Bronchial epithelial cell (primary cell): ENCODE data around the gene ACTMAP. TPM values are rescaled to one million over a fixed set of nuclear protein-coding genes. Genes with fewer than 3 reads are reported as not detected.

Source experiments
- DNase-seq: peaks from one replicate; pipeline ENCODE4 v3.0.0-alpha.2; 2010; ENCODE audit warnings: low read depth
- FAIRE-seq: peaks from 2 replicates; lab custom pipeline; 2011; peaks lifted over from hg19 to GRCh38; lab: Jason Lieb, UNC
- H3K27me3 ChIP-seq: 2 replicates; pipeline ENCODE4 v1.5.1; 2011; ENCODE audit warnings: low read length; ENCODE audit not compliant: control insufficient read depth, insufficient read depth
- H3K36me3 ChIP-seq: 2 replicates; pipeline ENCODE4 v1.5.1; 2011; ENCODE audit warnings: low read length; ENCODE audit not compliant: control insufficient read depth, insufficient read depth
- H3K4me3 ChIP-seq: 2 replicates; pipeline ENCODE4 v1.5.1; 2011; ENCODE audit warnings: mild to moderate bottlenecking, low read depth, low read length, control low read depth
- CTCF ChIP-seq: IDR thresholded peaks from 2 replicates; pipeline ENCODE4 v1.5.1; 2011; ENCODE audit warnings: mild to moderate bottlenecking, moderate library complexity, low read length, control low read depth, inconsistent platforms; ENCODE audit not compliant: insufficient read depth, severe bottlenecking
- total RNA-seq: library from RNA; depleted of rRNA; stranded (reverse); fragments of >200 nt; gene quantifications from 2 replicates; pipeline ENCODE4 v1.2.1, GENCODE V29; 2014

Gene ACTMAP
- total RNA-seq, 1 donor from 2014 or later, result 0.26 TPM

GRCh38 chr19:40709817-40710216, 40.5 kb downstream of the ACTMAP start:
- peaks cover 14% of the 10 kb centered on the region for H3K36me3 ChIP-seq
- no peak for FAIRE-seq
- H3K4me3 ChIP-seq, result no peak overlapping the region
- H3K27me3 ChIP-seq, result no peaks in the 10 kb centered on the region
- no peak for DNase-seq
- TF ChIP-seq CTCF, result no peak

GRCh38 chr19:40707615-40708014, 42.7 kb downstream of the ACTMAP start:
- FAIRE-seq (no peak), DNase-seq (no peak)
- Histone ChIP-seq H3K4me3 (no peak overlapping the region), H3K36me3 (peaks cover 18% of the 10 kb centered on the region), H3K27me3 (no peaks in the 10 kb centered on the region)
- TF ChIP-seq CTCF, result no peak

- Histone ChIP-seq H3K36me3 (peaks cover 27% of the 10 kb centered on the region), H3K4me3 (no peak overlapping the region), H3K27me3 (no peaks in the 10 kb centered on the region)
- FAIRE-seq (no peak), DNase-seq (no peak)
- TF ChIP-seq CTCF, result no peak
These were observed 44.2 kb downstream of the ACTMAP start for GRCh38 chr19:40705950-40706619.

GRCh38 chr19:40705362-40705651, 45.0 kb downstream of the ACTMAP start:
- Histone ChIP-seq H3K27me3 (no peaks in the 10 kb centered on the region), H3K36me3 (peaks cover 27% of the 10 kb centered on the region), H3K4me3 (no peak overlapping the region)
- DNase-seq, result no peak
- TF ChIP-seq CTCF, result no peak
- FAIRE-seq, result no peak

GRCh38 chr19:40704491-40705361, 45.6 kb downstream of the ACTMAP start:
- Histone ChIP-seq H3K36me3 (peaks cover 26% of the 10 kb centered on the region), H3K27me3 (no peaks in the 10 kb centered on the region), H3K4me3 (no peak overlapping the region)
- FAIRE-seq, result no peak
- DNase-seq, result no peak
- no peak for TF ChIP-seq CTCF
